IPS-18c (cell line): ENCODE results near the gene QRFPR.

Source experiments
- H3K4me3 ChIP-seq: 2 replicates; pipeline ENCODE4 v1.7.0; 2013; ENCODE audit warnings: low read depth, mild to moderate bottlenecking, low read length, moderate library complexity; ENCODE audit not compliant: insufficient read depth
- H3K9me3 ChIP-seq: one replicate; pipeline ENCODE4 v1.6.1; 2013; ENCODE audit warnings: mild to moderate bottlenecking, low read length, moderate library complexity; ENCODE audit not compliant: control insufficient read depth, insufficient read depth

Gene QRFPR

DNA sequence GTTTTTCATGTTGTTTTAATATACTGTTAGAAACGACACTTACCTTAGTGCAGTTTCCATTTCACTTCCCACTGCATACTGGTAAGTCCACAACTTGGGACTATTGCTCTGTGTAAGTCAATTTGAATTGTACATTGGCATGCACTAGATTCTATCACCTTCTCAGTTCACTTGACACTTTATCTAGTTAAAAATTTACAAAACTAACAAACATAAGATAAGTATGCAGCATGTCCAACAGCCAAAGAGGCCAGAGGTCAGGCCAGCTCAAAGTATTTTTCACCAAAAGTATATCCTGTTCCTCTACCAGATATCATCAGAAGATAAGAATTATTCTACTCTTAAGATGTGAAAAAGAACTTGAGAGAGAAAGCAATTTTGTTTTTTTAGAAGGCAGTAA, 75.9 kb downstream of the QRFPR start:
- H3K9me3 ChIP-seq = no peaks in the 10 kb centered on the region
- no peak overlapping the region for H3K4me3 ChIP-seq

DNA sequence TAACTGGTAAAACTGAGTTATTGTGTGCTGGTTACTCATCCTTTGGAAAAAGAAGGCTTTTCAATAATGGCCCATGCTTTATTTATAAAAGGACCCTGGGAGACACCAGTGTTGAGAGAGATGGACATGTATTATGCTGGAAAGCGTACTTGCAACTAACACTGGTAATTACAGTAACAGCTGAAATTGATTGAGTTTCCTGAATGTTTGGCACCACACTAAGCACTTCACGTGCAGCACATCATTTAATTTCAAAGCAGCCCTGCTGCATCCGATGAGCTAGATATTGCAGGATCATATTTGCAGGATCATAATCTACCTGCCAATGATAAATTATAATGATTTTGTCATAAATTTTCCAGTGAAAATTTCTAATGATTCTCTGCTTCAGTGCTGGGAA, 81.5 kb downstream of the QRFPR start:
- Histone ChIP-seq H3K4me3 (no peak overlapping the region), H3K9me3 (no peaks in the 10 kb centered on the region)

- no peaks in the 10 kb centered on the region for H3K9me3 ChIP-seq
- no peak overlapping the region for H3K4me3 ChIP-seq
These were observed 97.5 kb downstream of the QRFPR start for GRCh38 chr4:121283319-121283718.

DNA sequence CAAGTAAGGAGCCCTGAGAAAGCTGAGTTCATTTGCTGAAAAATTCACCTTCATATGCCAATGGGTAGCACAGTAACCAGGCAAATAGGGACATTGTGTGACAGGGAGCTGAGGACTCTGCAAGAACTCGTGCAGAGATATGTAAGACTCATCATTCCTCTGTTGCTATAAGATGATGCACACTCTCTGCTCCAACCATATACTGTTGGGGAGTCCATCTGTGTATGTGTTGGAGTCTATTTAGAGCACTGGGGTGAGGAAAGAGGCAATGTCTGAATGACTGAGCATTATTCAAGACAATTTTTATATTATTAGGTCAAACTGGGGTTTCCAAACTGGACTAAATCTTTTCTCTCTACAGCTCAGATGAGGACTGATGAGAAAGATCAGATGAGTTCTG, 100.4 kb downstream of the QRFPR start:
- no peaks in the 10 kb centered on the region for H3K9me3 ChIP-seq
- H3K4me3 ChIP-seq = no peak overlapping the region

- Histone ChIP-seq H3K4me3 (no peak overlapping the region), H3K9me3 (no peaks in the 10 kb centered on the region)
These were observed 101.9 kb downstream of the QRFPR start for GRCh38 chr4:121278811-121279368.
